ENCODE data around the gene TAF3.

GRCh38 chr10:8054494-8055407 is 236.4 kb downstream of the TAF3 start, which contains the start of gene GATA3:
- TF ChIP-seq GATA3 (IDR thresholded peaks at IDR 0.05; ENCODE audit: low read depth, low read length): no peak
- no peak for TF ChIP-seq GATA2 (IDR thresholded peaks at IDR 0.05; ENCODE audit: low read depth, low read length)
